H9 (cell line): ENCODE results near the gene MYL6B. TPM values are rescaled to one million over a fixed set of nuclear protein-coding genes. Genes with fewer than 3 reads are reported as not detected.

ENCODE experiments used
- DNase-seq: peaks from one replicate; pipeline ENCODE4 v3.0.0-alpha.2; 2017
- H2AFZ ChIP-seq: one replicate; pipeline ENCODE4 v1.6.1; 2013; ENCODE audit warnings: mild to moderate bottlenecking, low read length, control low read depth, moderate library complexity
- H2AK5ac ChIP-seq: 2 replicates; pipeline ENCODE4 v1.6.1; 2013; ENCODE audit warnings: low read length, control low read depth, mixed read lengths; ENCODE audit not compliant: insufficient read length
- H2BK120ac ChIP-seq: one replicate; pipeline ENCODE4 v1.6.1; 2013; ENCODE audit warnings: low read depth, mild to moderate bottlenecking, low read length, control low read depth, inconsistent platforms; ENCODE audit not compliant: poor library complexity, severe bottlenecking
- H2BK12ac ChIP-seq: 2 replicates; pipeline ENCODE4 v1.6.1; 2013; ENCODE audit warnings: low read length, control low read depth, mixed read lengths, low read depth; ENCODE audit not compliant: insufficient read length
- H2BK15ac ChIP-seq: 2 replicates; pipeline ENCODE4 v1.6.1; 2013; ENCODE audit warnings: low read depth, low read length, control low read depth
- H2BK20ac ChIP-seq: one replicate; pipeline ENCODE4 v1.6.1; 2013; ENCODE audit warnings: low read depth, mild to moderate bottlenecking, low read length, control low read depth, inconsistent platforms; ENCODE audit not compliant: poor library complexity, severe bottlenecking
- H2BK5ac ChIP-seq: 2 replicates; pipeline ENCODE4 v1.6.1; 2013; ENCODE audit warnings: low read length, control low read depth, mixed read lengths; ENCODE audit not compliant: insufficient read length
- H3K14ac ChIP-seq: 2 replicates; pipeline ENCODE4 v1.6.1; 2013; ENCODE audit warnings: low read length, control low read depth; ENCODE audit not compliant: insufficient read depth
- H3K18ac ChIP-seq: 2 replicates; pipeline ENCODE4 v1.6.1; 2013; ENCODE audit warnings: low read depth, mild to moderate bottlenecking, mixed read lengths, low read length, control low read depth; ENCODE audit not compliant: insufficient read length
- H3K23ac ChIP-seq: 2 replicates; pipeline ENCODE4 v1.6.1; 2013; ENCODE audit warnings: low read length, control low read depth, mixed read lengths, low read depth; ENCODE audit not compliant: insufficient read length
- H3K23me2 ChIP-seq: 2 replicates; pipeline ENCODE4 v1.6.1; 2013; ENCODE audit warnings: low read depth, mild to moderate bottlenecking, mixed read lengths, low read length, control low read depth; ENCODE audit not compliant: insufficient read length, poor library complexity, severe bottlenecking
- H3K27ac ChIP-seq: 2 replicates; pipeline ENCODE4 v1.5.1; 2013; ENCODE audit warnings: low read length, control low read depth, mixed read lengths, low read depth; ENCODE audit not compliant: insufficient read length
- H3K27me3 ChIP-seq: 2 replicates; pipeline ENCODE4 v1.6.1; 2013; ENCODE audit warnings: low read length, control low read depth, inconsistent platforms; ENCODE audit not compliant: insufficient read depth
- H3K4ac ChIP-seq: 2 replicates; pipeline ENCODE4 v1.6.1; 2013; ENCODE audit warnings: low read depth, mild to moderate bottlenecking, control low read depth, inconsistent platforms, low read length, moderate library complexity
- H3K4me1 ChIP-seq: 2 replicates; pipeline ENCODE4 v1.6.1; 2013; ENCODE audit warnings: low read length, control low read depth, inconsistent platforms; ENCODE audit not compliant: insufficient read depth
- H3K4me2 ChIP-seq: 2 replicates; pipeline ENCODE4 v1.6.1; 2013; ENCODE audit warnings: low read length, control low read depth, mixed read lengths; ENCODE audit not compliant: insufficient read length, insufficient read depth
- H3K56ac ChIP-seq: 2 replicates; pipeline ENCODE4 v1.6.1; 2013; ENCODE audit warnings: low read depth, mild to moderate bottlenecking, mixed read lengths, low read length, control low read depth; ENCODE audit not compliant: insufficient read length
- H3K79me1 ChIP-seq: 2 replicates; pipeline ENCODE4 v1.6.1; 2013; ENCODE audit warnings: low read depth, mild to moderate bottlenecking, moderate library complexity, low read length, control low read depth, inconsistent platforms; ENCODE audit not compliant: insufficient read depth, poor library complexity, severe bottlenecking
- H3K79me2 ChIP-seq: 2 replicates; pipeline ENCODE4 v1.6.1; 2013; ENCODE audit warnings: low read length, control low read depth, inconsistent platforms; ENCODE audit not compliant: insufficient read depth
- H3K9ac ChIP-seq: 2 replicates; pipeline ENCODE4 v1.6.1; 2013; ENCODE audit warnings: low read length, control low read depth, mixed read lengths; ENCODE audit not compliant: insufficient read length; ENCODE audit errors: extremely low read depth
- H3K9me3 ChIP-seq: one replicate; pipeline ENCODE4 v1.6.1; 2013; ENCODE audit warnings: low read depth, low read length, inconsistent platforms; ENCODE audit not compliant: control insufficient read depth
- H3T11ph ChIP-seq: one replicate; pipeline ENCODE4 v1.6.1; 2013; ENCODE audit warnings: mild to moderate bottlenecking, low read length, control low read depth, inconsistent platforms
- H4K20me1 ChIP-seq: one replicate; pipeline ENCODE4 v1.6.1; 2013; ENCODE audit not compliant: control insufficient read depth, insufficient read length, insufficient read depth
- H4K5ac ChIP-seq: 2 replicates; pipeline ENCODE4 v1.6.1; 2013; ENCODE audit warnings: low read depth, mild to moderate bottlenecking, mixed read lengths, low read length, control low read depth; ENCODE audit not compliant: insufficient read length
- H4K8ac ChIP-seq: replicated peaks from 2 replicates; pipeline ENCODE4 v1.6.1; 2013; ENCODE audit warnings: low read length, control low read depth, mixed read lengths, low read depth; ENCODE audit not compliant: insufficient read length
- H4K91ac ChIP-seq: 2 replicates; pipeline ENCODE4 v1.6.1; 2013; ENCODE audit warnings: low read depth, mild to moderate bottlenecking, moderate library complexity, mixed read lengths, low read length, control low read depth; ENCODE audit not compliant: insufficient read length
- H3K27ac Mint-ChIP-seq, 3 experiments: 2 replicates in 2 of 3; 3 replicates in 1 of 3; pipeline ENCODE4 v1.8.0; 2020 to 2021; ENCODE audit warnings: mixed read lengths in 3 of 3, mild to moderate bottlenecking in 1 of 3, moderate library complexity in 1 of 3
- H3K27me3 Mint-ChIP-seq: 2 replicates; pipeline ENCODE4 v1.8.0; 2021; ENCODE audit warnings: low read depth, mild to moderate bottlenecking, moderate library complexity, mixed read lengths
- H3K36me3 Mint-ChIP-seq, 3 experiments: 2 replicates in 2 of 3; 3 replicates in 1 of 3; pipeline ENCODE4 v1.8.0; 2020 to 2021; ENCODE audit warnings: low read depth in 3 of 3, mixed read lengths in 3 of 3; ENCODE audit not compliant: insufficient read depth in 1 of 3
- H3K4me1 Mint-ChIP-seq, 2 experiments: 2 replicates each; pipeline ENCODE4 v1.8.0; 2020; ENCODE audit warnings: mixed read lengths in 2 of 2
- H3K4me3 Mint-ChIP-seq, 2 experiments: 2 replicates in 1 of 2; 3 replicates in 1 of 2; pipeline ENCODE4 v1.8.0; 2020 to 2021; ENCODE audit warnings: mild to moderate bottlenecking in 2 of 2, mixed read lengths in 2 of 2, moderate library complexity in 1 of 2
- H3K9me3 Mint-ChIP-seq, 2 experiments: 2 replicates in 1 of 2; 3 replicates in 1 of 2; pipeline ENCODE4 v1.8.0; 2020; ENCODE audit warnings: mild to moderate bottlenecking in 2 of 2, mixed read lengths in 2 of 2, moderate library complexity in 1 of 2
- CTCF ChIP-seq: fragments of 200-600 bp; sonication (generic); conservative IDR thresholded peaks from 3 replicates; pipeline ENCODE4 v1.8.0; 2021; ENCODE audit warnings: antibody characterized with exemption, mild to moderate bottlenecking
- total RNA-seq: library from RNA; stranded (reverse); gene quantifications from 2 replicates; pipeline ENCODE4 v1.2.1, GENCODE V29; 2021

MYL6B gene
- total RNA-seq, 1 experiment from 2014 or later: 165 TPM

GRCh38 chr12:56192582-56192981 is 40.2 kb downstream of the MYL6B start:
- Mint-ChIP-seq H3K4me1 (peaks cover 22 to 25% of the 10 kb centered on the region in 2 experiments), H3K4me3 (no peak overlapping the region; a peak in 1 of 5 replicates), H3K27me3 (peaks cover 3% of the 10 kb centered on the region; the same call in 1 of the 2 replicates), H3K36me3 (peaks cover 13 to 20% (median 16%) of the 10 kb centered on the region in 3 experiments; a peak in 6 of 7 replicates), H3K9me3 (0 out of 5 replicates have a peak, but pooled peaks cover 0 to 3% of the 10 kb centered on the region in 2 experiments), H3K27ac (no peak overlapping the region)
- no peak overlapping the region for H3K4me2 ChIP-seq
- no peak overlapping the region for H2BK5ac ChIP-seq
- no peak overlapping the region for H3K27ac ChIP-seq
- no peak overlapping the region for H2AFZ ChIP-seq
- peaks cover 12% of the 10 kb centered on the region for H3K23me2 ChIP-seq
- no peaks in the 10 kb centered on the region for H3K27me3 ChIP-seq
- H2BK20ac ChIP-seq: no peak overlapping the region
- no peak overlapping the region for H2BK12ac ChIP-seq
- H4K20me1 ChIP-seq: no peaks in the 10 kb centered on the region
- H2AK5ac ChIP-seq: no peak overlapping the region
- no peak overlapping the region for H4K91ac ChIP-seq
- no peak overlapping the region for H3K4ac ChIP-seq
- H2BK15ac ChIP-seq: no peak overlapping the region
- H3K9me3 ChIP-seq: no peaks in the 10 kb centered on the region
- no peak overlapping the region for H3K9ac ChIP-seq
- DNase-seq: no peak
- H3K56ac ChIP-seq: no peak overlapping the region
- peaks cover 4% of the 10 kb centered on the region for H3K79me1 ChIP-seq
- H3K79me2 ChIP-seq: peaks cover 8% of the 10 kb centered on the region; the same call in 1 of the 2 replicates
- no peak overlapping the region for H2BK120ac ChIP-seq
- no peak overlapping the region for H4K8ac ChIP-seq
- H3K4me1 ChIP-seq: peaks cover 8% of the 10 kb centered on the region
- no peak overlapping the region for H3K14ac ChIP-seq
- no peak overlapping the region for H3T11ph ChIP-seq
- no peak overlapping the region for H3K18ac ChIP-seq
- no peak overlapping the region for H4K5ac ChIP-seq
- no peak overlapping the region for H3K23ac ChIP-seq
- TF ChIP-seq CTCF: no peak
